Measurements from ENCODE around the gene SBF2. TPM values are rescaled to one million over a fixed set of nuclear protein-coding genes. Genes with fewer than 3 reads are reported as not detected.

The SBF2 gene
- total RNA-seq, 4 donors from 2014 or later, result 42.3 to 106 (median 45.3) TPM

- no peaks in the 10 kb centered on the region for H3K27me3 ChIP-seq
- 74% methylated on average over 1 of the region's 1 CpG for WGBS
- H3K4me1 ChIP-seq, result no peaks in the 10 kb centered on the region
- no peaks in the 10 kb centered on the region for H3K36me3 ChIP-seq
- H3K4me3 ChIP-seq, result no peak overlapping the region
- H3K9me3 ChIP-seq, result peaks cover 4% of the 10 kb centered on the region
- TF ChIP-seq EP300 (IDR thresholded peaks at IDR 0.05), result no peak
- no peak for TF ChIP-seq POLR2AphosphoS5 (IDR thresholded peaks at IDR 0.05)
- TF ChIP-seq POLR2A (IDR thresholded peaks at IDR 0.05), result no peak
- no peak for TF ChIP-seq CTCF (IDR thresholded peaks at IDR 0.05)
- DNase-seq (ENCODE audit: low spot score in 2 of 2), result no peak
- H3K27ac ChIP-seq, result no peak overlapping the region
Observed at GRCh38 chr11:10201343-10201742, 92.7 kb downstream of the SBF2 start.

- no peak overlapping the region for H3K27ac ChIP-seq
- TF ChIP-seq CTCF (IDR thresholded peaks at IDR 0.05) (no peak), EP300 (IDR thresholded peaks at IDR 0.05) (no peak), POLR2A (IDR thresholded peaks at IDR 0.05) (no peak), POLR2AphosphoS5 (IDR thresholded peaks at IDR 0.05) (no peak)
- no peaks in the 10 kb centered on the region for H3K36me3 ChIP-seq
- H3K9me3 ChIP-seq, result no peaks in the 10 kb centered on the region
- 86% methylated on average over 2 of the region's 2 CpGs for WGBS
- no peak overlapping the region for H3K4me3 ChIP-seq
- no peaks in the 10 kb centered on the region for H3K27me3 ChIP-seq
- no peak for DNase-seq (ENCODE audit: low spot score in 2 of 2)
- no peaks in the 10 kb centered on the region for H3K4me1 ChIP-seq
Observed at GRCh38 chr11:10197091-10197490, 96.9 kb downstream of the SBF2 start.

GRCh38 chr11:10192036-10192435, 102.0 kb downstream of the SBF2 start:
- WGBS, result 87% methylated on average over 2 of the region's 2 CpGs
- no peaks in the 10 kb centered on the region for H3K27me3 ChIP-seq
- no peaks in the 10 kb centered on the region for H3K9me3 ChIP-seq
- no peak overlapping the region for H3K4me3 ChIP-seq
- TF ChIP-seq CTCF (IDR thresholded peaks at IDR 0.05) (no peak), POLR2AphosphoS5 (IDR thresholded peaks at IDR 0.05) (no peak), POLR2A (IDR thresholded peaks at IDR 0.05) (no peak)
- no peaks in the 10 kb centered on the region for H3K4me1 ChIP-seq
- H3K36me3 ChIP-seq, result no peaks in the 10 kb centered on the region
- H3K27ac ChIP-seq, result no peak overlapping the region
- no peak for DNase-seq (ENCODE audit: low spot score in 2 of 2)

- no peak overlapping the region for H3K4me3 ChIP-seq
- no peak overlapping the region for H3K27ac ChIP-seq
- TF ChIP-seq CTCF (IDR thresholded peaks at IDR 0.05) (no peak), EP300 (IDR thresholded peaks at IDR 0.05) (no peak), POLR2A (IDR thresholded peaks at IDR 0.05) (no peak), POLR2AphosphoS5 (IDR thresholded peaks at IDR 0.05) (no peak)
- no peaks in the 10 kb centered on the region for H3K27me3 ChIP-seq
- DNase-seq (ENCODE audit: low spot score in 2 of 2), result no peak
- H3K36me3 ChIP-seq, result no peaks in the 10 kb centered on the region
- no peaks in the 10 kb centered on the region for H3K9me3 ChIP-seq
- no peaks in the 10 kb centered on the region for H3K4me1 ChIP-seq
- 98% methylated on average over 3 of the region's 3 CpGs for WGBS
Observed at GRCh38 chr11:10181811-10182210, 112.2 kb downstream of the SBF2 start.

GRCh38 chr11:10164621-10165020, 129.4 kb downstream of the SBF2 start:
- H3K4me1 ChIP-seq, result peaks cover 30% of the 10 kb centered on the region
- H3K27me3 ChIP-seq, result no peaks in the 10 kb centered on the region
- no peak overlapping the region for H3K27ac ChIP-seq
- TF ChIP-seq CTCF (IDR thresholded peaks at IDR 0.05), result no peak
- H3K36me3 ChIP-seq, result no peaks in the 10 kb centered on the region
- no peaks in the 10 kb centered on the region for H3K9me3 ChIP-seq
- H3K4me3 ChIP-seq, result no peak overlapping the region
- no peak for DNase-seq (ENCODE audit: low spot score in 2 of 2)
